Measurements from ENCODE around the gene NRP1. TPM values are rescaled to one million over a fixed set of nuclear protein-coding genes. Genes with fewer than 3 reads are reported as not detected.

The NRP1 gene
- polyA plus RNA-seq, 1 experiment, result 218 TPM

DNA sequence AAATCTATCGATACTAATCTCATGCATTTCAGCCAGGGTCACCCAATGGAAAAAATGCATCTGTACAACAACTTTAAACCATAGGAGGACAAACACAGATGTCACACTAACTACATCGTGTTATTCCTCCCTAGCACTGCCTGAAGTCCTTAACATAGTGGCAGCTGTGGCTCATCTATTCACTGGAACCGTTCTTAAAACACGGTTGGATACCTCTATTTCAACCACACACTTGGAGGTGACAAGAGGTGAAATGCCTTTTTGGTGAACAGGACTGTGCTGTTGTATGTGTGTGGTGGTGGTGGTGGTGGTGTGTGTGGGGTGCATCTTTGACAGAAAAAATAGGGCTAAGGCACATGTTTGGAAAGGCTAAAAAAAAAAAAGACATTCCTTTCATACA lies 93.1 kb downstream of the NRP1 start:
- no peak for DNase-seq (ENCODE audit: low read depth, low spot score)
- POLR2A ChIA-PET, result no interaction called here
- H3K27me3 ChIP-seq (ENCODE audit: control insufficient read depth, insufficient read depth, low read length), result no peaks in the 10 kb centered on the region
- CTCF ChIA-PET, result no interaction called here
- H3K9me3 ChIP-seq (ENCODE audit: control insufficient read depth, insufficient read depth, low read length), result no peaks in the 10 kb centered on the region
- peak overlapping the region; percentile 33 for H3K27ac ChIP-seq (ENCODE audit: low read depth, low read length)
- H3K4me3 ChIP-seq (ENCODE audit: low read depth, low read length), result no peak overlapping the region
- TF ChIP-seq, protein P1, sequence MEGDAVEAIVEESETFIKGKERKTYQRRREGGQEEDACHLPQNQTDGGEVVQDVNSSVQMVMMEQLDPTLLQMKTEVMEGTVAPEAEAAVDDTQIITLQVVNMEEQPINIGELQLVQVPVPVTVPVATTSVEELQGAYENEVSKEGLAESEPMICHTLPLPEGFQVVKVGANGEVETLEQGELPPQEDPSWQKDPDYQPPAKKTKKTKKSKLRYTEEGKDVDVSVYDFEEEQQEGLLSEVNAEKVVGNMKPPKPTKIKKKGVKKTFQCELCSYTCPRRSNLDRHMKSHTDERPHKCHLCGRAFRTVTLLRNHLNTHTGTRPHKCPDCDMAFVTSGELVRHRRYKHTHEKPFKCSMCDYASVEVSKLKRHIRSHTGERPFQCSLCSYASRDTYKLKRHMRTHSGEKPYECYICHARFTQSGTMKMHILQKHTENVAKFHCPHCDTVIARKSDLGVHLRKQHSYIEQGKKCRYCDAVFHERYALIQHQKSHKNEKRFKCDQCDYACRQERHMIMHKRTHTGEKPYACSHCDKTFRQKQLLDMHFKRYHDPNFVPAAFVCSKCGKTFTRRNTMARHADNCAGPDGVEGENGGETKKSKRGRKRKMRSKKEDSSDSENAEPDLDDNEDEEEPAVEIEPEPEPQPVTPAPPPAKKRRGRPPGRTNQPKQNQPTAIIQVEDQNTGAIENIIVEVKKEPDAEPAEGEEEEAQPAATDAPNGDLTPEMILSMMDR (IDR thresholded peaks at IDR 0.05; ENCODE audit: low read depth, low read length), result no peak

DNA sequence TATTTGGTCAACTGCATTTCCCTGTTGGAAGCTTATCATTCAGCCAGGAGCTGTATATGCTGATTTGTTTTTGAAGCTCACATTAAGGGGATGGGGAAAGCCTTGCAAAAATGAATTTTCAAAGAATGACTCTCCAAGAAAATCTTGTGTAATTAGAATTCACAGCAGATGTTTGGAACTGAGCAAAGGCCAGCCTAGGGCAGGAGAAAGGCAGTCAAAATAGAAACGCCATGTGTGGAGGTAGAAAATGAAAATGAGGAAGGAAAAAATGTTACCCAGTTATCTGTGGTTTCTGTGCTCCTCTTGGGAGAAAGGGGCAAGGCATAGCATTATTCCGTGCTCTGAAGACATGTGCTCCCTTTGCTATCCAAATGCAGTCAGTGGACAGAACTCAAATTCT lies 93.5 kb downstream of the NRP1 start:
- no peaks in the 10 kb centered on the region for H3K27me3 ChIP-seq (ENCODE audit: control insufficient read depth, insufficient read depth, low read length)
- TF ChIP-seq, protein P1 (IDR thresholded peaks at IDR 0.05; ENCODE audit: low read depth, low read length), result no peak
- ChIA-PET CTCF (interaction anchor here (1.3 kb wide), 1 partner anchor 231 kb away, joined by 6 read pairs; no protein-coding TSS in a partner anchor), POLR2A (no interaction called here)
- DNase-seq (ENCODE audit: low read depth, low spot score), result no peak
- peak overlapping the region; percentile 33 for H3K27ac ChIP-seq (ENCODE audit: low read depth, low read length)
- no peaks in the 10 kb centered on the region for H3K9me3 ChIP-seq (ENCODE audit: control insufficient read depth, insufficient read depth, low read length)
- no peak overlapping the region for H3K4me3 ChIP-seq (ENCODE audit: low read depth, low read length)

DNA sequence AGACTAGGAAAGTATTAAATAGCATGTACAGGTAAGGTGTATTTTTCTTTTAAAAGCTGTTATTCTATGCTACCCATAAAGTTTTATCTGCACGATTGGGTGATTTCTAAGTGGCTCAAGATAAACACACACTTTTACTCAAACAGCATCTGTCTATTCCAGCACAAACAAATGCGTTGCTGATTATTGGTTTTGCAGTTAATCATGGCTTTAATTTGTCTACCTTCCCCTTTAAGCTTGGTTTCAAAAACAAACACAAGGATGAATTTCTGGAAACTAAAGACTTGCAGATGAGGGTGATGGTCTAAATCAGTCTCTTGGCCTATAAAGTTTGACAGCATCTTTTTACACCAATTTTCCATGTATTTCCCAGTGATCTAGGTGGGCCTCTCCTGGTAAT lies 94.2 kb downstream of the NRP1 start:
- Histone ChIP-seq H3K27ac (ENCODE audit: low read depth, low read length) (peak overlapping the region; percentile 35), H3K9me3 (ENCODE audit: control insufficient read depth, insufficient read depth, low read length) (no peaks in the 10 kb centered on the region), H3K27me3 (ENCODE audit: control insufficient read depth, insufficient read depth, low read length) (no peaks in the 10 kb centered on the region), H3K4me3 (ENCODE audit: low read depth, low read length) (no peak overlapping the region)
- CTCF ChIA-PET, result interaction anchor here (1.3 kb wide), 1 partner anchor 230 kb away, joined by 6 read pairs; no protein-coding TSS in a partner anchor
- POLR2A ChIA-PET, result no interaction called here
- DNase-seq (ENCODE audit: low read depth, low spot score), result no peak
- TF ChIP-seq, protein P1 (IDR thresholded peaks at IDR 0.05; ENCODE audit: low read depth, low read length), result no peak

DNA sequence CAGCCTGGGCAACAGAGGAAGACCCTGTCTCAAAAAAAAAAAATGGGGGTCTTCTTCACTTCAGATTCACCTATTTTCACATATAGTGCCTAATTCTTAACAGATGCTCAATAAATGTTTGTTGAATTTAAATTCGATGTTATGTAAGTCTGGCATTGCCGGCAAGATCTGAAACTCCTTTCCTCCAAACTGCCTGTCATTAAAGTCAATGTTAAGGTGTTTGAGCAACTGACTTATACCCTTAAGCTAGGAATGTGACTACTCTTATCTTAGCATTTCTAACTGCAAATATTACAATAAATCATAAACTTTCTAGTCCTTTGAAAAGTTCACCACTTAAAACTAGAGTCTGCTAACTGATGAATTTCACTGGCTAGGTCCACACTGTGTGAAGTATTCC lies 95.2 kb downstream of the NRP1 start:
- no peaks in the 10 kb centered on the region for H3K9me3 ChIP-seq (ENCODE audit: control insufficient read depth, insufficient read depth, low read length)
- H3K4me3 ChIP-seq (ENCODE audit: low read depth, low read length), result no peak overlapping the region
- H3K27me3 ChIP-seq (ENCODE audit: control insufficient read depth, insufficient read depth, low read length), result no peaks in the 10 kb centered on the region
- DNase-seq (ENCODE audit: low read depth, low spot score), result no peak
- peak overlapping the region; percentile 81 for H3K27ac ChIP-seq (ENCODE audit: low read depth, low read length)
- TF ChIP-seq, protein P1 (IDR thresholded peaks at IDR 0.05; ENCODE audit: low read depth, low read length), result no peak
- POLR2A ChIA-PET, result interaction anchor here (0.7 kb wide), 1 partner anchor 34 kb away, joined by 4 read pairs; no protein-coding TSS in a partner anchor
- CTCF ChIA-PET, result interaction anchor here (1.9 kb wide), 1 partner anchor 46 kb away, joined by 5 read pairs; no protein-coding TSS in a partner anchor

DNA sequence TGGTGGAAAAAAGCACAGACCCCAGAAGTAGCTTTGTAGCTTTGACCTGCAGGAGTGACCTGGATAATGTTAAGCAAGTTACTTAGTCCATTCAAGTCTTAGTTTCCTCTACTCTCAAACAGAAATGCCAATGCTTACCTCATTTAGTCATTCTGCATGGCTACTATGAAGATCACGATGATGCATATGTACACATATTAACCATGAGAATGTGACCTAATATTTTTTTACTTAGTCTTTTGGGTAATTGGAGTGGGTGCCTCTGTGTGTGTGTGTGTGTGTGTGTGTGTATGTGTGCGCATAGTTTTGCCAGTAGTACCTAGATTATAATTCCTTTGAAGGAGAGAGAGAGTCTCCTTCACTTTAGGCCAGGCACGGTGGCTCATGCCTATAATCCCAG lies 95.8 kb downstream of the NRP1 start:
- POLR2A ChIA-PET, result interaction anchor here (0.5 to 1.8 kb wide), 3 partner anchors 27 to 1439 kb away, joined by 4 to 5 read pairs (median 4); no protein-coding TSS in a partner anchor
- Histone ChIP-seq H3K27me3 (ENCODE audit: control insufficient read depth, insufficient read depth, low read length) (no peaks in the 10 kb centered on the region), H3K9me3 (ENCODE audit: control insufficient read depth, insufficient read depth, low read length) (no peaks in the 10 kb centered on the region), H3K27ac (ENCODE audit: low read depth, low read length) (peak overlapping the region; percentile 81), H3K4me3 (ENCODE audit: low read depth, low read length) (no peak overlapping the region)
- CTCF ChIA-PET, result interaction anchor here (1.9 kb wide), 1 partner anchor 45 kb away, joined by 5 read pairs; no protein-coding TSS in a partner anchor
- TF ChIP-seq, protein P1 (IDR thresholded peaks at IDR 0.05; ENCODE audit: low read depth, low read length), result no peak
- DNase-seq (ENCODE audit: low read depth, low spot score), result peak; percentile 68

Measured in AG04450 (cell line).